Measurements from ENCODE around the gene INPP5A. TPM values are rescaled to one million over a fixed set of nuclear protein-coding genes. Genes with fewer than 3 reads are reported as not detected.

INPP5A gene
- total RNA-seq, 1 experiment from 2014 or later, result 12.3 TPM

GRCh38 chr10:132562916-132563456, 25.4 kb downstream of the INPP5A start:
- Histone ChIP-seq H3K9me3 (ENCODE audit: control insufficient read depth in 1 of 2, insufficient read depth in 1 of 2, low read depth in 1 of 2, low read length in 2 of 2) (no peaks in the 10 kb centered on the region), H3K27ac (ENCODE audit: low read depth, low read length) (no peak overlapping the region), H3K27me3 (ENCODE audit: insufficient read depth, low read length) (no peaks in the 10 kb centered on the region), H3K4me2 (ENCODE audit: low read length) (no peak overlapping the region), H3K4me3 (replicated peaks in 1 of 2; ENCODE audit: low read depth in 1 of 2, low read length in 2 of 2) (no peak overlapping the region), H3K9me2 (ENCODE audit: insufficient read depth) (no peaks in the 10 kb centered on the region), H3K4me1 (ENCODE audit: control insufficient read depth in 1 of 2, insufficient read depth in 2 of 2, low read length in 2 of 2) (no peaks in the 10 kb centered on the region), H3K79me2 (ENCODE audit: insufficient read depth, low read length) (no peaks in the 10 kb centered on the region), H2AFZ (ENCODE audit: low read depth, low read length, poor library complexity, severe bottlenecking) (no peak overlapping the region), H3K9ac (ENCODE audit: low read length) (no peak overlapping the region), H3K36me3 (ENCODE audit: control insufficient read depth in 1 of 2, insufficient read depth in 2 of 2, low read length in 2 of 2) (no peaks in the 10 kb centered on the region), H4K20me1 (ENCODE audit: insufficient read depth) (no peaks in the 10 kb centered on the region)
- TF ChIP-seq MAX (IDR thresholded peaks at IDR 0.05) (no peak), FOSL1 (IDR thresholded peaks at IDR 0.05; ENCODE audit: low read depth) (no peak), SP1 (IDR thresholded peaks at IDR 0.05; ENCODE audit: low read depth) (no peak), YY1 (IDR thresholded peaks at IDR 0.05; ENCODE audit: extremely low read depth, insufficient replicate concordance, low read depth, low read length) (no peak), POLR2A (IDR thresholded peaks at IDR 0.05; ENCODE audit: borderline replicate concordance, extremely low read depth, insufficient read depth, insufficient read length) (no peak), EZH2phosphoT487 (IDR thresholded peaks at IDR 0.05; ENCODE audit: borderline replicate concordance) (no peak), CBX3 (IDR thresholded peaks at IDR 0.05; ENCODE audit: low read depth) (no peak)
- ChIA-PET RAD21 (ENCODE audit: low non-redundant PET in 1 of 2, low total read pairs in 2 of 2, uncharacterized antibody in 2 of 2, unreplicated experiment in 2 of 2) (no interaction called here), CTCF (no interaction called here), POLR2A (no interaction called here)
- BruUV-seq (replicated peaks), result no TSS peak
- intact Hi-C loops (cut with micrococcal nuclease), result no loop called here
- DNase-seq (ENCODE audit: low read depth, low spot score) (no peak), ATAC-seq (no peak)

GRCh38 chr10:132563485-132564248, 26.1 kb downstream of the INPP5A start:
- CTCF ChIA-PET, result no interaction called here
- Histone ChIP-seq H3K9me3 (ENCODE audit: control insufficient read depth in 1 of 2, insufficient read depth in 1 of 2, low read depth in 1 of 2, low read length in 2 of 2) (no peaks in the 10 kb centered on the region), H3K4me1 (ENCODE audit: control insufficient read depth in 1 of 2, insufficient read depth in 2 of 2, low read length in 2 of 2) (no peaks in the 10 kb centered on the region), H3K4me3 (replicated peaks in 1 of 2; ENCODE audit: low read depth in 1 of 2, low read length in 2 of 2) (no peak overlapping the region), H3K27me3 (ENCODE audit: insufficient read depth, low read length) (no peaks in the 10 kb centered on the region), H3K9me2 (ENCODE audit: insufficient read depth) (no peaks in the 10 kb centered on the region), H4K20me1 (ENCODE audit: insufficient read depth) (no peaks in the 10 kb centered on the region), H3K9ac (ENCODE audit: low read length) (no peak overlapping the region), H3K36me3 (ENCODE audit: control insufficient read depth in 1 of 2, insufficient read depth in 2 of 2, low read length in 2 of 2) (no peaks in the 10 kb centered on the region), H3K27ac (ENCODE audit: low read depth, low read length) (no peak overlapping the region), H3K79me2 (ENCODE audit: insufficient read depth, low read length) (no peaks in the 10 kb centered on the region), H3K4me2 (ENCODE audit: low read length) (no peak overlapping the region), H2AFZ (ENCODE audit: low read depth, low read length, poor library complexity, severe bottlenecking) (no peak overlapping the region)
- intact Hi-C loops (cut with micrococcal nuclease), result no loop called here
- DNase-seq (ENCODE audit: low read depth, low spot score) (no peak), ATAC-seq (no peak)
- TF ChIP-seq ZNF274 (IDR thresholded peaks at IDR 0.05; ENCODE audit: low read depth, low read length), result no peak
- no peak for TF ChIP-seq MAX (IDR thresholded peaks at IDR 0.05)
- no peak for TF ChIP-seq TCF7L2 (IDR thresholded peaks at IDR 0.05; ENCODE audit: borderline replicate concordance, extremely low read depth, insufficient read depth, insufficient read length)
- TF ChIP-seq SRF (IDR thresholded peaks at IDR 0.05; ENCODE audit: low read depth), result no peak
- no peak for TF ChIP-seq REST (IDR thresholded peaks at IDR 0.05; ENCODE audit: low read depth)
- no peak for TF ChIP-seq SP1 (IDR thresholded peaks at IDR 0.05; ENCODE audit: low read depth)
- TF ChIP-seq EZH2phosphoT487 (IDR thresholded peaks at IDR 0.05; ENCODE audit: borderline replicate concordance), result no peak
- TF ChIP-seq JUND (IDR thresholded peaks at IDR 0.05), result no peak
- TF ChIP-seq CBX3 (IDR thresholded peaks at IDR 0.05; ENCODE audit: low read depth), result no peak
- TF ChIP-seq SIN3A (IDR thresholded peaks at IDR 0.05; ENCODE audit: low read depth), result no peak
- TF ChIP-seq YY1 (IDR thresholded peaks at IDR 0.05; ENCODE audit: extremely low read depth, insufficient replicate concordance, low read depth, low read length), result no peak
- no peak for TF ChIP-seq FOSL1 (IDR thresholded peaks at IDR 0.05; ENCODE audit: low read depth)
- POLR2A ChIA-PET, result no interaction called here
- RAD21 ChIA-PET (ENCODE audit: low non-redundant PET in 1 of 2, low total read pairs in 2 of 2, uncharacterized antibody in 2 of 2, unreplicated experiment in 2 of 2), result no interaction called here
- no TSS peak for BruUV-seq (replicated peaks)
